Kidney epithelial cell (primary cell): ENCODE data around the gene ZCCHC7. TPM values are rescaled to one million over a fixed set of nuclear protein-coding genes. Genes with fewer than 3 reads are reported as not detected.

Experiments used
- DNase-seq: peaks from one replicate; pipeline ENCODE4 v3.0.0-alpha.2; 2010; ENCODE audit warnings: low read depth
- H3K27me3 ChIP-seq: 2 replicates; pipeline ENCODE4 v1.6.0; 2011; ENCODE audit warnings: low read length; ENCODE audit not compliant: control insufficient read depth, insufficient read depth
- H3K36me3 ChIP-seq: 2 replicates; pipeline ENCODE4 v1.5.1; 2011; ENCODE audit warnings: low read length; ENCODE audit not compliant: control insufficient read depth, insufficient read depth
- H3K4me3 ChIP-seq: 2 replicates; pipeline ENCODE4 v1.5.1; 2011; ENCODE audit warnings: low read depth, mild to moderate bottlenecking, control low read depth, low read length
- CTCF ChIP-seq: IDR thresholded peaks from 2 replicates; pipeline ENCODE4 v1.5.1; 2011; ENCODE audit warnings: mild to moderate bottlenecking, moderate library complexity, low read length, control low read depth, inconsistent platforms; ENCODE audit not compliant: insufficient read depth, poor library complexity, severe bottlenecking
- total RNA-seq: library from RNA; depleted of rRNA; stranded (reverse); fragments of >200 nt; gene quantifications from 2 replicates; pipeline ENCODE4 v1.2.3, GENCODE V29; 2015

Gene ZCCHC7
- total RNA-seq, 1 donor from 2014 or later: 18.0 TPM

- DNase-seq: peak; percentile 12
- TF ChIP-seq CTCF: no peak
- Histone ChIP-seq H3K27me3 (no peaks in the 10 kb centered on the region), H3K4me3 (no peak overlapping the region), H3K36me3 (no peaks in the 10 kb centered on the region)
Observed at GRCh38 chr9:37283730-37284325, 163.5 kb downstream of the ZCCHC7 start.

DNA sequence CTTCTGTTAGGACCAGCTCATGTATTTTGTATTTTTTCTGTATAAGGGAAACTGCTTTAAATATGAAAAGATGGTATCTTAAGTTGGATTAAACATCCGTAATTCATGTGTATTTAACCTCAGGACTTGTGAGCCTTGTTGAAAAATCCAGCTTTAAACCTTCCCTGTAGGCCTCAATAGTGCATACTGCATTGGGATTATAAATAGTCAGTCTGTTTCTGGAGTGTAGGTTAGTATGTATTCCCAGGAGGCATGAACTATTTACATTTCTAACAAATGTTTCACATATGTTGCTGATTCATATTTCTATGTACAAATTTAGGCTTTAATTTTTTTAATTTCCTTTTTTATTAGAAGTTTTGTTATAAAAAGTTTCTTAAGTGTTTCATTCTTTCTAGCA, 164.3 kb downstream of the ZCCHC7 start:
- TF ChIP-seq CTCF: no peak
- no peaks in the 10 kb centered on the region for H3K36me3 ChIP-seq
- H3K27me3 ChIP-seq: no peaks in the 10 kb centered on the region
- H3K4me3 ChIP-seq: no peak overlapping the region
- no peak for DNase-seq

GRCh38 chr9:37286530-37287175, 166.3 kb downstream of the ZCCHC7 start:
- no peaks in the 10 kb centered on the region for H3K27me3 ChIP-seq
- DNase-seq: no peak
- TF ChIP-seq CTCF: no peak
- H3K4me3 ChIP-seq: no peak overlapping the region
- no peaks in the 10 kb centered on the region for H3K36me3 ChIP-seq

DNA sequence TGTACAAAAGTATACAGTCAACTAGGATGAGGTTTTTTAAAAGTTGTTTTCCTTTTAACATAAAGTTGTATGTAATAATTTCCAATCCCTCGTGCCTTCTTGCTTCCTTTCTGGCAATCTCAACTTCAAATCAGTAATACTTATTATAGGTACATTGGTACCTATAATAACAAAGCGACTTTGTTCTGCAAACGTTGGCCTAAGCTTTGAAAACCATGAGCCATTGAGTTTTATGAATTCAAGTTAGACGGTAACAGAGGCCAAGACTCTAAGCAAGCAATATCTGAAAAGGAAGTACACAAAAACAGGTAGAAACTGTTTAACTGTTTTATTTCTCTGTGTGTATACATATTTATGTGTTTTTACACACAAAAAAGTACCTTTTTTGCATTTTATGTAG, 166.9 kb downstream of the ZCCHC7 start:
- no peaks in the 10 kb centered on the region for H3K27me3 ChIP-seq
- no peak for TF ChIP-seq CTCF
- H3K4me3 ChIP-seq: no peak overlapping the region
- H3K36me3 ChIP-seq: no peaks in the 10 kb centered on the region
- DNase-seq: no peak

DNA sequence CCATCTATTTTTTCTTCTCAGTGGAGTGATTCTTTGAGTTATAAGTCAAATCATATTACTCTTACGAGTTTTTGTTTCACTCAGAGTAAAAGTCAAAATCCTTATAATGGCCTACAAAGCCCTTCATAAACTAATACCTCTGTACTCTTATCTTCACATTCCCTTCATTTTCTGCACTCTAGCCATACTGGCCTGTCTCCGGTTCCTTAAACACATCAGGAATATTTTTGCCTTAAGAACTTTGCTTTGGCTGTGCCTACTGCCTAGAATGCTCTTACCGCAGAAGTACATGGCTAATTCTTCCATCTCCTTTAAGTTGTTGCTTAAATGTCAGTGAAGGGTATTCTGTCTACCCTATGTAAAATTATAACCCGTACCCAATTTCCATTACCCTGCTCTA, 169.3 kb downstream of the ZCCHC7 start:
- H3K4me3 ChIP-seq: no peak overlapping the region

More for the DNA sequence above, 169.3 kb downstream of the ZCCHC7 start:
- no peaks in the 10 kb centered on the region for H3K36me3 ChIP-seq
- no peak for TF ChIP-seq CTCF
- DNase-seq: no peak
- H3K27me3 ChIP-seq: no peaks in the 10 kb centered on the region
